ENCODE measurements around the gene VAPA.

The VAPA gene

DNA sequence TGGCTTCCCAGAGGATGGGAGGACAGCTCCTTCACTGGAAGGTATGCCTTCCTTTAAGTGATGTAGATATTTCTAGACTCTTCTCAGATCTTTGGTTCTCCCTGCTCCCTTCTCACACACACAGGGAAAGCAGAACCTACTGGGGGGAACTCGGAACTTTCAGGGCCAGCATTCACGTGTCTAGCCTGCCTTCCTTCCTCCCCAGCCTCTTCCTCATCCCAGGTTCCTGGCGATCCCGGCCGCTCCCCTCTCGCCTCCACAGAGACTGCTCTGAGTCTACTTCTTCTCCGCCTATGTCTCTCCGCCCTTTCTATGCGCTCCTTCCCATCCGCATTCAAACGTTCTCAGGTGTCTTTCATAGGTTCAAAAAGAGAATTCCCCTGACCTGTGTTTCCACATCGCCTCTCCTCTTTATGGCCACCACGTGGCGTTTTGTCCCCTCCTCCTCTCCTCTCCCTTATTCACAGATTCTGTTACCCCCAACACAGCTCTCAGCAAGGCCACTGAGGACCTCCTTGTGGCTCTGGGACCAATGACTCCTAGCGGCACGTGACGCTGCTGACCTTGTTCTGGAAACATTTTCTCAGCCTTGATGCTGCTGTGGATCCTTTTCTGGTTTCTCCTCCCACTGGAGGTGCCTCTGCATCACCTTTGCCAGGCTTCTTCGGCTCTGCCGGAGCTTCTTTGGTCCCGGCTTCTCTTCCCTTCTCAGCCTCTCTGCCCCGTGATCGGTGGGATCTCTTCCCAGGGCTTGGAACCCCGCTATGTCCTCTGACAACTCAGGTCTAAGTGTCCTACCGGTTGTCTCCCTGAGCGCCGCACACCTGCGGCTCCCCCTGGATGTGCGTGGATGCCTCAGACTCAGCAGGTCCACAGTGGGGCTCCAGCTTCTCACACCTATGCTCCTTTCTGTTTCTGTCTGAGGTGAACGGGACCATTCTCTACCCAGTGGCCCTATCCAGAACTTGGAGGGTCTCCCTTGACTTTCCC, 77.5 kb downstream of the VAPA start:
- no peak for DNase-seq (ENCODE audit: low read depth, low spot score)
- no peak overlapping the region for H3K4me3 ChIP-seq (ENCODE audit: low read length)

DNA sequence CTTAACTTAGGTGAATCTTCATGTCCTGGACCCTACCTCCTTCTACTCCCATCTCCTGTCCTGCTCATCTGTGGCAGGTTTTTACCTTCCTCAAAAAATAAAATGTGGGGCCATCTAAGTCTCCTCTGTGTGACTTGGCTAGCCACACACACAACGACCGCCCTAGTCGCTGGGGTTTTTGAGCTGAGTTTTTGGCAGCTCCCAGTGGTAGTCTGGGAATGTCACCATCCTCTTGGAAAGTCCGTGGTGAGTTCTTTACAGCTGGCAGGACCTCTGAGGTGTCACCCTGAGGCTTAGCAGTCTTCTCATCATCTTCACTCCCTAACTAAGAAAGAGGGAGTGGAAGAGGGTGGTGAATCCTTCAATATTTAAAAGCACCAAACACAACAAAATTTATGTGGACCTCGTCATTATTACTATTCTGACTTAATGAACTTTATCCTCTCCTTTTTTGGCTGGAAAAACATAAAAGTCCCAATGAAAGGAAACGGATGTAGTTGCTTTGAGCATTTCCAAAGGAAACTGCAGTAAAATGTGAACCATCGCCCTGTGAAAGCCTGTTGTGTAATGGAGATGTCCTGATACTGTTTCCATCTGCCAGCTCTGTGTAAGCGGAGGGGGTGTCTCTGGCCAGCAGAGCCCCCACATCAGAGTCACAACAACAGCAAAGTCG, 78.6 kb downstream of the VAPA start:
- DNase-seq (ENCODE audit: low read depth, low spot score): no peak
- H3K4me3 ChIP-seq (ENCODE audit: low read length): no peak overlapping the region

DNA sequence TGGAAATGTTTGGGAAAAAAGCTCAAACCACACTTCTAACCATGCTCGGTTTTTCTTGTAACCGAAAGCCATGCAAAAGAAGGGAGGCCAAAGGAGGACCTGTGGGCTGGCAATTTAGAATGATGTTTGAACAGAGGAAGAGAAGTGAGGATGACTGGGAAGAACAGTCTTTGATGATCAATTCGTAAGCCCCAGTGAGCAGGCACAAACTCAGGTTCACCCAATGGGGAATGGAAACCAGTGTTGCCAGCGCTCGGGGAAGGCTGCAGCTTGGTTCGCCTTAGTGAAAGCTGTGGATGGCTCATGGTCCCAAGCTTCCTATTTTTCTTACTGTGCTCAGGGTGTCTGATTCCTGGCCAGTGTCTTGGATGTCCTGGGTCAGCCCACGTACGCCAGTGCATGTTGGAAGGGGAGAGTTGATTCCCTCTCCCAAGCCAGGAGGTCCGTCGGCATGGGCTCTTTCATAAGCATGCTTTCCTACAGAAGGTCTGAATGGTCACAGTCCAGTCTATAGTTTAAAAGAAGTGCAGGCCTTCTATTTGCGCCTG, 79.2 kb downstream of the VAPA start:
- DNase-seq (ENCODE audit: low read depth, low spot score): no peak
- H3K4me3 ChIP-seq (ENCODE audit: low read length): no peak overlapping the region

DNA sequence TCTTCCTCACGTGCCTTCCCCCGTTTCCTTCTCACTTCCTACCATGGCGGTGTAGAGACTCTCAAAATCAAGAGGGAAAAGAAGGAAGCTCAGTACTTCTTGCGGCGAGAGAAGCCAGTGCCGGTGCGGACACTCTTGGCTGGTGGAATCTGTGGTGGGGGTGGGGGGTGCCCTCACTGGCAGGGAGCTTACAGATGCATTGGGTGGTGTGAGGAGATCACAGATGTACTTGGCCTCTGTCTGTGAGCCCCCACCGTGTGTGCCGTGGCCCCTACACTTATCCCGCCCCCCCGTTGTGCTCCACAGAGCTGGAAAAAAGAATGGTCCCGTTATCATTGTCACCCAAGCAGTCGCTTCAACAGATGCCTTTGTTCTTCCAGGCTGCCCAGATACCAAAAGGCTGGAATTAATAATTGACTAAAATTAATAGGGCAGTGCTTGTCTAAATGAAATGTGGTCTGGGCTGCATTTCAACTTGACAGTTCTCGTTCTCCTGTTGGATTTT, 79.8 kb downstream of the VAPA start:
- no peak overlapping the region for H3K4me3 ChIP-seq (ENCODE audit: low read length)
- DNase-seq (ENCODE audit: low read depth, low spot score): no peak

DNA sequence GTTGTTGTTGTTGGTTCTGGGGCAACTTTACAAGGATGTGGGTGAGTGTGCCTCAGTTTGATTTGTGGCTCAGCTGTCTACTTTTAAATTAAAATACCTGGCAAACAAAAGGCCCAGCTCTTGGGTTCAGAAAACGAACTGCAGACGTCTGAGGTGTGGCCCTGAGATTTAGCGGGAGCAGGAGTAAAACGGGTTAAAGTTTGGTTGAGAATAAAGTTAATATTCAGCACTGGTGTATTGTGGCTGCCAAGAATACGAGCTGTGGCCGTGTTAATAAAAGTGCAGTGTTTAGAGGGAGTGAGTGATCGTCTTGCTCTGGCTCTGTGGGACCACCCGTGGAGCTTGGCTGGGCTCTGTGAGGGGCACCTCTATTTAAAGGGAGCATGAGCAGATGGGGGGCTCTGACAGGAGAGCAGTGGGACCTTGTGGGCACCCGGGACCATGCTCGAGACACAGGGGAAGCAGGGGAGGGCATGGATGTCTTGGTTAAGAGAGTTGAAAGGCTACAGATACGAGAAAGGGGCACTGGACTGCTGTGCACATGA, 80.3 kb downstream of the VAPA start:
- DNase-seq (ENCODE audit: low read depth, low spot score): no peak
- H3K4me3 ChIP-seq (ENCODE audit: low read length): no peak overlapping the region

DNA sequence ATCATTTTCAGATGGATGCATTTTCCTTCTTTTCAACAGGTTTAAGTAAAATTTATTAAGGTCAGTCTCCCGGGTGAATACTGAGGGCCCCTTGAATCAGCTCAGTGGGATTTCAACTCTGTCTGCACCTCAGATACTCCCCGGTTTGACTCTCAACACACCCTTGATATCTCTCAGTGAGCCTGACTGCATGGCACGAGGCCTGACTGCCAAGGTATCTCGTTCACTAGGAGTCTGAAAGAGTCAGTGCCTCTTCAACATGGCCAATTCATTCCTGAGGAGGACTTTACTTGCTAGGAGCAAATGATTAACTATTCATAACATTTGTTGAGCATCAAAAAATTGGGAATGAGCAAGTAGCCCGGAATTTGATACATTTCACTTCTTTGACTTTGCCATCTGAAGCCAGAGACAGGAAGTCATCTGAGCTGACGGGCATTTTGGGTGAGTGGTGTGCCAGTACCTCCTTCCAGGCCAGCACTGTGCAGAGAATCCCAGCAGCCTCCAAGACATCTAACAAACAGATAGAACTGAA, 81.0 kb downstream of the VAPA start:
- DNase-seq (ENCODE audit: low read depth, low spot score): no peak
- H3K4me3 ChIP-seq (ENCODE audit: low read length): no peak overlapping the region

DNA sequence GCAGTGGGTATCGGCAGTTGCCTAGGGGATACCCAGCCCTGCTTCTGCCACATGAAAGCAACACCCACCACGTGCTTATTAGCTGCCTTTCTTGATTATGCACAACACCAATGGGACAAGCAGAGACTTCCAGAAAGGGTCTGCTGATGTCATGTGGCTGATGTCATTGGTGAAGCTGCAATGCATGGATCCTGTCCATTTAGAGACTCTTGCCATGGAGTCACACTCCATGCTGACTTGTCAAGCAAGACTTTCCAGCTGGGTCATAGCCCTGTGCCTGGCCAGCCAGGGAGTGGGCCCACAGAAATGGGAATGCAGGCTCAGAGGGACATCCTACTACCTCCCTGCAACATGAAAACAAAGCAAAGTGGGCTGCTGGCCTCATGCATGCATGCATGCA, 81.8 kb downstream of the VAPA start:
- DNase-seq (ENCODE audit: low read depth, low spot score): no peak
- H3K4me3 ChIP-seq (ENCODE audit: low read length): no peak overlapping the region

DNA sequence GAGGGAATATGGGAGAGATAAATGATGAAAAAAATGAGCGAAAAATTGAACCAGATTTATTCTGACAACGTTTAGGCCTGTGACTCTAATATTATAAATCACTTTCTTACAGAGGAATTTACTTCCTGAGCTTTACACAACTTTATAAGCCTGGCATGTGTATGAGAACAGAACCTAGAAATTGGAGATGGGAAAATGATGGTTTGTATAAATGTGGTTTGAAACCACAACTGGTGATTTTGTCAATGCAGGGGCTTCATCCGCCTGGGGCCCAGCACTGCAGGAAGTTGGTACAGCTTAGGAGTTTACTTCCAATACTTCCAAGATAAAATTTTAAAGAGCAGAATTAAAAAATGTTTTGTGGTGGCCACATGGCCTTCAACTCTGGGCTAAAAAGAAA, 82.3 kb downstream of the VAPA start:
- peak; percentile 15 for DNase-seq (ENCODE audit: low read depth, low spot score)
- H3K4me3 ChIP-seq (ENCODE audit: low read length): no peak overlapping the region

DNA sequence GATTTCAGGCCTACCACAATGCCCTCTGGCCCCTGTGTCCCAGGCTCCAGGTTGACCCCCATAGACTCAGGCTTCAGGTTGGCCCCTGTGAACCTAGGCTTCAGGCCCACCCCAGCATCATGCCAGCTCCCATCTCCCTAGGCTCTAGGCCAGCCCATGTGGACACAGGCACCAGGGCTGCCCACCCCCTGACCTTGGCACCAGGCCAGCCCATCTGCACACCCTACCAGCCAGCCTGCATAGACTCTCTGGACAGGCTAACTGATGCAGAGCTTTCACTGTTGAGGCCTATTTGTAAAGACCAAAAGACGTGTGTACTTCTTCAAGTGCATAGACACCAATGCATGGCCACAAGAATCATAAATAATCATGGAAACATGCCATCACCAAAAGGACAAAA, 83.9 kb downstream of the VAPA start:
- no peak for DNase-seq (ENCODE audit: low read depth, low spot score)
- H3K4me3 ChIP-seq (ENCODE audit: low read length): no peak overlapping the region

DNA sequence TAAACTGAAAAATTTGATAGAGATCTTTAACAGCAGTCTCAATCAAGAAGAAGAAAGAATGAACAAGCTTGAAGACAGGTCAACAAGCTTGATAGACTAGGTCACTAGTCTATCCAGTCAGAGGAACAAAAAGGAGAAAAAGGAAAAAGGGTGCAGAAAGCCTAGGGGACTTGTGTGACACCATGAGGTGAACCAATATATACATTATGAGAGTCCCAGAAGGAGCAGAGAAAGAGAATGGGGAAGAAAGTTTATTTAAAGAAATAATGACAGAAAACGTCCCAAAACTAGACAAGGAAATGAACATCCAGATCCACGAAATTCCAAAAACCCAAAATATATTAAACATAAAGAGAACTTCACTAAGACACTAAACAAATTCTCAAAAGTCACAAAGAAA, 84.5 kb downstream of the VAPA start:
- no peak overlapping the region for H3K4me3 ChIP-seq (ENCODE audit: low read length)

DNA sequence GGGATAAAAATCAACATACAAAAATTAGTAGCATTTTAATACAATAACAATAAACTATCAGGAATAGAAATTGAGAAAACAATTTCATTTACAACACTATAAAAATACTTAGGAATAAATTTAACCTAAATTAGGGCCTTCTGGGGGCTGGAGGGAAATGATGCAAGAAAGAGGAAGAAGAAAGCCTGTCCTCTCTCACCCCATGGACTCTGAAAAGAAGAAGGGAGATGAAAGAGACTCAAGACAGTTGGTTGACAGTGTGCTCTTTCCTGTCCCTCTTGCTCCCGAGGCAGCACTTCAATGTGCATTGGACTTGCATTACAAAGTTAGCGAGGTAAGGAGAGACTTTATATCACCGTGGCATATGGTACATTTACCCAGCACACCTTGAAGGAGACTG, 88.5 kb downstream of the VAPA start:
- DNase-seq (ENCODE audit: low read depth, low spot score): no peak
- no peak overlapping the region for H3K4me3 ChIP-seq (ENCODE audit: low read length)

More for the DNA sequence above, 84.5 kb downstream of the VAPA start:
- no peak for DNase-seq (ENCODE audit: low read depth, low spot score)

DNA sequence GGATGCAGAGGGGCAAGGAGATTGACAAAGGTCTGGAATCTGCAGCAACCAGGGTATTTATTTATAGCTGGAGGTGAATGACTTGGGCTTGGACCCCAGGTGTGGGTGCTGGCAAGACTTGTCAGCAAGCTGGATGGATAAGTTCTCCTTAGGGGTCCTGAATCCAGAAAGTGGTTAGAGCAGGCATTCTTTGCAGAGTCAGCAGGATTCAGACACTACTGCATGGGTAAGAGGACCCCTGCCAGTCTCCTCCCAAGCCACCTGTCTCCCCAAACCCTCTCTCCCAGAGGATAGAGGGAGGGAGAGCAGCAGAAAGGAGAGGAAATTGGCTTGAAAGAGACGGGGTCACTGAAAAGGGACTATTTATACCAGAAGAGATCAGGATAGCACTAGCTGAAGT, 89.5 kb downstream of the VAPA start:
- no peak overlapping the region for H3K4me3 ChIP-seq (ENCODE audit: low read length)
- no peak for DNase-seq (ENCODE audit: low read depth, low spot score)

DNA sequence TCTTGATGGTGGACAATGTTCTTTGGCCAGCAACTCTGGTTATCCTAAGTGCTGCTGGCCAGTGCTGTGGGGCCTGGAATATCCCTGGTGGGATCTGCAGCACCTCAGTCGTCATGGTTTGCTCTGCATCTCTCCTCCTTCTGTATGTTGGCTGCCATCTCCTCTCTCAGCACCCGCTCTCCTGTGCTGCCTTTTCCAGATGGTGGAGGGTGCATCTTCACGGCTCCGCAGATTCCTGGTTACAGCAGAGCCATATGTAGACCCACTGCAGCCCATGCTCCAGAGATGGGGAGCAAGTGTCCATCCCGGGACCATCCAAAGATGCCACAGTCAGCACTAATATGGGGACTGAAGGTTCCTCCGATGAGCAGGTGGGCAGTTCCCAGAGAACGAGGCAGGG, 90.0 kb downstream of the VAPA start:
- H3K4me3 ChIP-seq (ENCODE audit: low read length): no peak overlapping the region
- DNase-seq (ENCODE audit: low read depth, low spot score): no peak

DNA sequence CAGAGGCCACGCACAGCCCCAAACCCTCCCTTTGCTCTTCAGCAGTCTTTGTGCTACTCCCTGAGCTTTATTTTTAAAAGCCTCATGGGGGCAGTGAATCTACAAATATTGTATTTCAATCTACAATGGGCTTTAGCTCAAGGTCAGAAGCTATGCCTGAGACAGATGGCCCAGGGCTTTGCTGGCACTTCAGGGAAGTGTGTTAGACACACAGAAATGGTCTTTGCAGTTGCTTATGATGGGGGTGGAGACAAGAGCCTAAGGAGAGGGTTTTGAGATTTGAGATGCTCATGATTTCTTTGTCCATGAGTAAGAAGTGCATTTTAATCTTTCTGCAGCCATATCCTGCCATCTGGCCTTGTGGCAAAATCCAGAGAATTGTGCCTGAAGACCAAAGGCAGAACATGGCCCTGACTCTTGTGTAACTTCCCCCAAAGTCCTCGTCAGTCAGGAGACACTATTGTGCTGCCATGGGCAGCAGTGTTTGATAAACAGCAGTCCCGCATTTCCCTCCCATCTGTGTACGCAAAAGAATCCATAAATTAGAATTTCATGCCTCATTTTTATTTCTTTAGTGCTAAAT, 92.6 kb downstream of the VAPA start:
- DNase-seq (ENCODE audit: low read depth, low spot score): no peak
- no peak overlapping the region for H3K4me3 ChIP-seq (ENCODE audit: low read length)

DNA sequence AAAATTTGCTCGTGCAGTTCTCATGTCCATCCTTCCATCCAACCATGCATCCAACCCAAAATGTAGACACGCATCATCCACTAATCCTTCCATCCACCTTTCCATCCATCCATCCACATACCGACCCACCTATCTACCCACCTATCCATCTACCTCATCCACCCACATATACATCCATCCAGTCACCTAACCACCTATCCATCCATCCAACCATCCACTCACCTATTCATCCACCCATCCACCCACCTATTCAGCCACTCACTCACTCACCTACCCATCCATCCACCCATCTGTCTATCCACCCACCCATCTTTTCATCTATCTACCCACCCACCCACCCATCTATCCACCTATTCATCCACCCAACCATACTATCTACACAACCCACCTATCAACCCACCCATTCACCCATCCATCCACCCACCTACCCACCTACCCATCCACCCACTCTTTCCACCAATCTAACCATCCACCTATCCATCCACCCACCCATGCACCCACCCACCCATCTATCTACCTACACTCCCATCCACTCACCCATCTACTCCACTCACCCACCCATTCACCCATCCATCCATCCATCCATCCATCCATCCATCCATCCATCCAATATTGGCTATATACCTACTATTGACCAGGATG, 94.3 kb downstream of the VAPA start:
- no peak for DNase-seq (ENCODE audit: low read depth, low spot score)
- H3K4me3 ChIP-seq (ENCODE audit: low read length): no peak overlapping the region

Measured in Jurkat, Clone E6-1 (cell line).